Measurements from ENCODE around the gene NR0B1. TPM values are rescaled to one million over a fixed set of nuclear protein-coding genes. Genes with fewer than 3 reads are reported as not detected.

The NR0B1 gene
- total and polyA plus RNA-seq, 4 donors: 0.03 TPM; not detected in 3

DNA sequence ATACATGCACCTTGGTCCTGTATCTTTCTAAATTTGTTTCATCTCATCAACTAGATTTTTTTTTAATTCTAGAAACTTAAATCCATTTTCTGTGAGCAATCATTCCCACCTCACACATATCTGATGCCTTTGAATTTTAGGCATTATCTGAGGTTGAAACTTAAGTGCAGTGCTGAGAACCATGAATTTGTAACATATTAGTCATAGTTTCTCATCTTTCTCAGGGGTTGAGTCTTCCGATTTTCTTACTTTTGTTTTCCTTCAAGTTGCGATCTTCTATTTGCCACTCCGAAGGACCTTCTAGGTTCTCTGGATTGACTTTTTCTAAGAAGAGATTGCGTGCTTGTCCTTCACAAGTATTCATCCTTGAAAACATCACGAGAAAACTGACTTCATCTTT lies 3.7 kb upstream of the NR0B1 start:
- WGBS, 2 donors: 83 to 94% methylated on average over 5 of the region's 5 CpGs

GRCh38 chrX:30310429-30311206 lies 1.4 kb upstream of the NR0B1 start:
- no peak overlapping the region for H3K27ac ChIP-seq (ENCODE audit: low read depth in 1 of 2, low read length in 1 of 2)
- no peaks in the 10 kb centered on the region for H3K4me1 ChIP-seq (ENCODE audit: control insufficient read depth in 5 of 5, insufficient read depth in 5 of 5, low read length in 5 of 5)
- TF ChIP-seq, protein P1, sequence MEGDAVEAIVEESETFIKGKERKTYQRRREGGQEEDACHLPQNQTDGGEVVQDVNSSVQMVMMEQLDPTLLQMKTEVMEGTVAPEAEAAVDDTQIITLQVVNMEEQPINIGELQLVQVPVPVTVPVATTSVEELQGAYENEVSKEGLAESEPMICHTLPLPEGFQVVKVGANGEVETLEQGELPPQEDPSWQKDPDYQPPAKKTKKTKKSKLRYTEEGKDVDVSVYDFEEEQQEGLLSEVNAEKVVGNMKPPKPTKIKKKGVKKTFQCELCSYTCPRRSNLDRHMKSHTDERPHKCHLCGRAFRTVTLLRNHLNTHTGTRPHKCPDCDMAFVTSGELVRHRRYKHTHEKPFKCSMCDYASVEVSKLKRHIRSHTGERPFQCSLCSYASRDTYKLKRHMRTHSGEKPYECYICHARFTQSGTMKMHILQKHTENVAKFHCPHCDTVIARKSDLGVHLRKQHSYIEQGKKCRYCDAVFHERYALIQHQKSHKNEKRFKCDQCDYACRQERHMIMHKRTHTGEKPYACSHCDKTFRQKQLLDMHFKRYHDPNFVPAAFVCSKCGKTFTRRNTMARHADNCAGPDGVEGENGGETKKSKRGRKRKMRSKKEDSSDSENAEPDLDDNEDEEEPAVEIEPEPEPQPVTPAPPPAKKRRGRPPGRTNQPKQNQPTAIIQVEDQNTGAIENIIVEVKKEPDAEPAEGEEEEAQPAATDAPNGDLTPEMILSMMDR (IDR thresholded peaks at IDR 0.05; ENCODE audit: control extremely low read depth, extremely low read depth): no peak
- DNase-seq (no peak), ATAC-seq (ENCODE audit: insufficient read depth, low FRiP score) (no peak)
- 67 to 82% methylated on average over 5 of the region's 5 CpGs for WGBS, 2 donors
- H3K4me3 ChIP-seq: no peak overlapping the region
- H3K27me3 ChIP-seq (ENCODE audit: control insufficient read depth in 3 of 3, insufficient read depth in 3 of 3, low read length in 2 of 3): peaks cover 11 to 36% (median 33%) of the 10 kb centered on the region in 3 donors
- no peaks in the 10 kb centered on the region for H3K36me3 ChIP-seq (ENCODE audit: control insufficient read depth in 4 of 4, insufficient read depth in 4 of 4, low read length in 4 of 4)
- peaks cover 0 to 6% (median 0%) of the 10 kb centered on the region in 4 donors for H3K9me3 ChIP-seq (ENCODE audit: control insufficient read depth in 4 of 4, insufficient read depth in 3 of 4, low read length in 3 of 4)
- no peak overlapping the region for H3K9ac ChIP-seq (ENCODE audit: insufficient read depth in 1 of 2, low read length in 2 of 2)

More for the DNA sequence above, 3.7 kb upstream of the NR0B1 start:
- ATAC-seq (ENCODE audit: insufficient read depth, low FRiP score) (no peak), DNase-seq (no peak)
- Histone ChIP-seq H3K9ac (ENCODE audit: insufficient read depth in 1 of 2, low read length in 2 of 2) (no peak overlapping the region), H3K4me3 (no peak overlapping the region), H3K4me1 (ENCODE audit: control insufficient read depth in 5 of 5, insufficient read depth in 5 of 5, low read length in 5 of 5) (no peaks in the 10 kb centered on the region), H3K9me3 (ENCODE audit: control insufficient read depth in 4 of 4, insufficient read depth in 3 of 4, low read length in 3 of 4) (peaks cover 0 to 6% (median 0%) of the 10 kb centered on the region in 4 donors), H3K27ac (ENCODE audit: low read depth in 1 of 2, low read length in 1 of 2) (no peak overlapping the region), H3K27me3 (ENCODE audit: control insufficient read depth in 3 of 3, insufficient read depth in 3 of 3, low read length in 2 of 3) (peaks cover 11 to 24% (median 20%) of the 10 kb centered on the region in 3 donors), H3K36me3 (ENCODE audit: control insufficient read depth in 4 of 4, insufficient read depth in 4 of 4, low read length in 4 of 4) (no peaks in the 10 kb centered on the region)
- TF ChIP-seq, protein P1 (IDR thresholded peaks at IDR 0.05; ENCODE audit: control extremely low read depth, extremely low read depth): no peak

GRCh38 chrX:30308263-30309138 lies 689 bp downstream of the NR0B1 start:
- peaks cover 0 to 9% (median 0%) of the 10 kb centered on the region in 4 donors for H3K9me3 ChIP-seq (ENCODE audit: control insufficient read depth in 4 of 4, insufficient read depth in 3 of 4, low read length in 3 of 4)
- H3K4me3 ChIP-seq: no peak overlapping the region
- no peaks in the 10 kb centered on the region for H3K36me3 ChIP-seq (ENCODE audit: control insufficient read depth in 4 of 4, insufficient read depth in 4 of 4, low read length in 4 of 4)
- TF ChIP-seq, protein P1 (IDR thresholded peaks at IDR 0.05; ENCODE audit: control extremely low read depth, extremely low read depth): no peak
- 2 to 32% methylated on average over 48 to 71 of the region's 71 CpGs for WGBS, 2 donors
- peak in 2 of 3 donors; percentile 16 to 17 for DNase-seq
- H3K27me3 ChIP-seq (ENCODE audit: control insufficient read depth in 3 of 3, insufficient read depth in 3 of 3, low read length in 2 of 3): peaks cover 11 to 33% (median 30%) of the 10 kb centered on the region in 3 donors
- ATAC-seq (ENCODE audit: insufficient read depth, low FRiP score): no peak
- H3K4me1 ChIP-seq (ENCODE audit: control insufficient read depth in 5 of 5, insufficient read depth in 5 of 5, low read length in 5 of 5): no peaks in the 10 kb centered on the region
- no peak overlapping the region for H3K9ac ChIP-seq (ENCODE audit: insufficient read depth in 1 of 2, low read length in 2 of 2)
- no peak overlapping the region for H3K27ac ChIP-seq (ENCODE audit: low read depth in 1 of 2, low read length in 1 of 2)
